ENCODE results near the gene FOXI2. TPM values are rescaled to one million over a fixed set of nuclear protein-coding genes. Genes with fewer than 3 reads are reported as not detected.

The FOXI2 gene
- total RNA-seq, 4 donors from 2014 or later, result 0.14 TPM; not detected in 3

- Histone ChIP-seq H3K27ac (no peak overlapping the region), H3K36me3 (no peaks in the 10 kb centered on the region), H3K4me3 (no peak overlapping the region), H3K9me3 (no peaks in the 10 kb centered on the region), H3K4me1 (no peaks in the 10 kb centered on the region), H3K27me3 (no peaks in the 10 kb centered on the region)
- TF ChIP-seq POLR2A (IDR thresholded peaks at IDR 0.05), result no peak
- WGBS, 2 donors (ENCODE audit: low coverage in 1 of 2), result 24 to 36% methylated on average over 5 to 6 of the region's 6 CpGs
- no peak for DNase-seq
- intact Hi-C loops (cut with DNase I; ENCODE audit: low total_unique reads) (no loop called here), in situ Hi-C loops (cut with MboI; ENCODE audit: low pct_ligation_motif_present in 1 of 4, low pct_unique_long_range_greater_than_20kb in 1 of 4, low sequenced_read_pairs in 3 of 4) (loop anchor here in 3 of 4 donors (10.0 to 25.0 kb wide), 2 partner anchors 140 to 297 kb away; no protein-coding TSS in a partner anchor)
These were observed 21.7 kb upstream of the FOXI2 start for GRCh38 chr10:127715249-127715648.

- TF ChIP-seq POLR2AphosphoS5 (IDR thresholded peaks at IDR 0.05), result no peak
- peak; percentile 16 to 40 (median 36) for TF ChIP-seq CTCF (IDR thresholded peaks at IDR 0.05)
- no peak for TF ChIP-seq EP300 (IDR thresholded peaks at IDR 0.05; ENCODE audit: low read depth)
- no peak for TF ChIP-seq POLR2A (IDR thresholded peaks at IDR 0.05)
- Histone ChIP-seq H3K9me3 (no peaks in the 10 kb centered on the region), H3K36me3 (no peaks in the 10 kb centered on the region), H3K27ac (no peak overlapping the region), H3K4me1 (no peaks in the 10 kb centered on the region), H3K4me3 (no peak overlapping the region), H3K27me3 (no peaks in the 10 kb centered on the region)
- intact Hi-C loops (cut with DNase I; ENCODE audit: low total_unique reads) (no loop called here), in situ Hi-C loops (cut with MboI; ENCODE audit: low pct_ligation_motif_present in 1 of 4, low pct_unique_long_range_greater_than_20kb in 1 of 4, low sequenced_read_pairs in 3 of 4) (loop anchor here in 3 of 4 donors (10.0 to 25.0 kb wide), 2 partner anchors 139 to 296 kb away; no protein-coding TSS in a partner anchor)
- DNase-seq, result no peak
- WGBS, 2 donors (ENCODE audit: low coverage in 1 of 2), result 75 to 77% methylated on average over 2 to 3 of the region's 3 CpGs
These were observed 21.1 kb upstream of the FOXI2 start for GRCh38 chr10:127715782-127716378.

GRCh38 chr10:127720142-127720541 lies 16.8 kb upstream of the FOXI2 start:
- H3K36me3 ChIP-seq, result no peaks in the 10 kb centered on the region
- no peaks in the 10 kb centered on the region for H3K27me3 ChIP-seq
- no peak overlapping the region for H3K27ac ChIP-seq
- intact Hi-C loops (cut with DNase I; ENCODE audit: low total_unique reads), result no loop called here
- 51 to 71% methylated on average over 1 to 4 of the region's 4 CpGs for WGBS, 2 donors (ENCODE audit: low coverage in 1 of 2)
- DNase-seq, result no peak
- no peaks in the 10 kb centered on the region for H3K9me3 ChIP-seq
- H3K4me1 ChIP-seq, result no peaks in the 10 kb centered on the region
- H3K4me3 ChIP-seq, result no peak overlapping the region
- in situ Hi-C loops (cut with MboI; ENCODE audit: low pct_ligation_motif_present in 1 of 4, low pct_unique_long_range_greater_than_20kb in 1 of 4, low sequenced_read_pairs in 3 of 4), result loop anchor here in 1 of 4 donors (25.0 kb wide), 1 partner anchor 292 kb away; no protein-coding TSS in a partner anchor
- TF ChIP-seq CTCF (IDR thresholded peaks at IDR 0.05) (no peak), POLR2AphosphoS5 (IDR thresholded peaks at IDR 0.05) (no peak), POLR2A (IDR thresholded peaks at IDR 0.05) (no peak), EP300 (IDR thresholded peaks at IDR 0.05; ENCODE audit: low read depth) (no peak)

GRCh38 chr10:127720903-127721302 lies 16.1 kb upstream of the FOXI2 start:
- in situ Hi-C loops (cut with MboI; ENCODE audit: low pct_ligation_motif_present in 1 of 4, low pct_unique_long_range_greater_than_20kb in 1 of 4, low sequenced_read_pairs in 3 of 4) (loop anchor here in 1 of 4 donors (25.0 kb wide), 1 partner anchor 291 kb away; no protein-coding TSS in a partner anchor), intact Hi-C loops (cut with DNase I; ENCODE audit: low total_unique reads) (no loop called here)
- WGBS, 2 donors (ENCODE audit: low coverage in 1 of 2), result 79% methylated on average over 3 of the region's 3 CpGs; no CpG with 5 or more reads in 1 of the 2 donors
- no peaks in the 10 kb centered on the region for H3K9me3 ChIP-seq
- H3K4me3 ChIP-seq, result no peak overlapping the region
- H3K4me1 ChIP-seq, result no peaks in the 10 kb centered on the region
- no peaks in the 10 kb centered on the region for H3K36me3 ChIP-seq
- no peak overlapping the region for H3K27ac ChIP-seq
- TF ChIP-seq POLR2A (IDR thresholded peaks at IDR 0.05), result no peak
- TF ChIP-seq CTCF (IDR thresholded peaks at IDR 0.05), result no peak
- no peak for TF ChIP-seq POLR2AphosphoS5 (IDR thresholded peaks at IDR 0.05)
- no peak for TF ChIP-seq EP300 (IDR thresholded peaks at IDR 0.05; ENCODE audit: low read depth)
- H3K27me3 ChIP-seq, result no peaks in the 10 kb centered on the region
- no peak for DNase-seq

All from transverse colon (tissue), 4 donors.